ENCODE results near the gene CHN2.

DNA sequence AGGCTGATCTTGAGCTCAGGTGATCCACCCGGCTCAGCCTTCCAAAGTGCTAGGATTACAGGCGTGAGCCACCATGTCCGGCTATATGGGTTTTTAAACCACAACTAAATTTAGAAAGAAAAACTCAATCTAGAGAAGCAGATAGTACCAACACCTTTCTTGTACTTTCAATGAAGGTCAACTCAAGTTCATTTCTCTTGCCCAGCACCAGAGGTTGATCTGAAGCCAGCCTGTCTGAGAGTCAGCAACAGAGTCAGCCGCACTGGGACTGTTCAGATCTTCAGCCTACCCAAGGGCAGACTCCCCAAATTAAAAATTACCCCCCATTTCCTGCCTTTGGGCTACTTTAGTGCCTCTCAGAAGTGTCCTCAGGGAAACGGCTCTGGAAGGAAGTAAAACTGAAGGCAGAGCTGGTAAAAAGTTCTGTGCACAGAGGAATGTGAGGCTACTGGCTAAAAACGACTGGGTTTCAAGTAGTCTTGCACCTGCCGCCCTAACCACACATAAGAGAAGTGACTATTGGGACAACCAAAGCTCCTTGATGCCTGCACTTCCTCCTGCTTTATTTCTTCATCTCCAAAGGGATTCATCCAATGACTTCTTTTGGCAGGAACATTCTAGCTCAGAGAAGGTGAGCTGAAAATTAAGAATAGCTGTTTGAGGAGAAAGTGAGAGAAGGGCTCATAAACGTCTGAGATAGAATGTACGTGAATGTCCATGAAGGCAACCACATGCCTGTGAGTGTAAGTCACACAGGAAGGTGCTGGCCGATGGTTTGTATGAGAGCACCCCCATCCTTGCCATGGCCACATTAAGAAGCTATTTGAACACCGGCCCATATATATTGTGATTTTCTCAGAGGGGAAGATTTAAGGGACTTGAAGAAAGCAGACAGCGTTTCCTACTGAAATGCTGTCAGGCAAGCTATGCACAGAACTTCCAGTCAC, 226.7 kb downstream of the CHN2 start:
- TF ChIP-seq MAZ (IDR thresholded peaks at IDR 0.05; ENCODE audit: borderline replicate concordance, low read depth, low read length) (no peak), EHMT2 (IDR thresholded peaks at IDR 0.05; ENCODE audit: low read depth) (no peak), NR3C1 (IDR thresholded peaks at IDR 0.05) (no peak)
- TF ChIP-seq, protein P1, sequence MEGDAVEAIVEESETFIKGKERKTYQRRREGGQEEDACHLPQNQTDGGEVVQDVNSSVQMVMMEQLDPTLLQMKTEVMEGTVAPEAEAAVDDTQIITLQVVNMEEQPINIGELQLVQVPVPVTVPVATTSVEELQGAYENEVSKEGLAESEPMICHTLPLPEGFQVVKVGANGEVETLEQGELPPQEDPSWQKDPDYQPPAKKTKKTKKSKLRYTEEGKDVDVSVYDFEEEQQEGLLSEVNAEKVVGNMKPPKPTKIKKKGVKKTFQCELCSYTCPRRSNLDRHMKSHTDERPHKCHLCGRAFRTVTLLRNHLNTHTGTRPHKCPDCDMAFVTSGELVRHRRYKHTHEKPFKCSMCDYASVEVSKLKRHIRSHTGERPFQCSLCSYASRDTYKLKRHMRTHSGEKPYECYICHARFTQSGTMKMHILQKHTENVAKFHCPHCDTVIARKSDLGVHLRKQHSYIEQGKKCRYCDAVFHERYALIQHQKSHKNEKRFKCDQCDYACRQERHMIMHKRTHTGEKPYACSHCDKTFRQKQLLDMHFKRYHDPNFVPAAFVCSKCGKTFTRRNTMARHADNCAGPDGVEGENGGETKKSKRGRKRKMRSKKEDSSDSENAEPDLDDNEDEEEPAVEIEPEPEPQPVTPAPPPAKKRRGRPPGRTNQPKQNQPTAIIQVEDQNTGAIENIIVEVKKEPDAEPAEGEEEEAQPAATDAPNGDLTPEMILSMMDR (IDR thresholded peaks at IDR 0.05), result no peak

All from A549 (cell line).